Trophoblast cell (in vitro differentiated cells and primary cell): ENCODE measurements around the gene SH3YL1.

Source experiments
- DNase-seq, 2 donors: peaks; one replicate each; pipeline ENCODE4 v3.0.0-alpha.2; 2016
- H2AFZ ChIP-seq: 2 replicates; pipeline ENCODE4 v1.6.1; 2013; ENCODE audit warnings: low read length, moderate library complexity, mild to moderate bottlenecking; ENCODE audit not compliant: insufficient read depth, poor library complexity
- H2AK5ac ChIP-seq: 2 replicates; pipeline ENCODE4 v1.6.1; 2013; ENCODE audit warnings: mild to moderate bottlenecking, low read length
- H2BK120ac ChIP-seq: 2 replicates; pipeline ENCODE4 v1.6.1; 2013; ENCODE audit warnings: low read length, mild to moderate bottlenecking, moderate library complexity; ENCODE audit not compliant: insufficient read depth, poor library complexity
- H2BK12ac ChIP-seq: 2 replicates; pipeline ENCODE4 v1.6.1; 2013; ENCODE audit warnings: mild to moderate bottlenecking, low read length, moderate library complexity
- H2BK5ac ChIP-seq: 2 replicates; pipeline ENCODE4 v1.6.1; 2013; ENCODE audit warnings: low read length, low read depth, moderate library complexity, mild to moderate bottlenecking; ENCODE audit not compliant: poor library complexity
- H3K14ac ChIP-seq: 2 replicates; pipeline ENCODE4 v1.6.1; 2013; ENCODE audit warnings: mild to moderate bottlenecking, low read length
- H3K18ac ChIP-seq: 2 replicates; pipeline ENCODE4 v1.6.1; 2013; ENCODE audit warnings: mild to moderate bottlenecking, low read length
- H3K23ac ChIP-seq: 2 replicates; pipeline ENCODE4 v1.6.1; 2013; ENCODE audit warnings: low read length
- H3K27ac ChIP-seq: 2 replicates; pipeline ENCODE4 v1.5.1; 2013; ENCODE audit warnings: low read depth, mild to moderate bottlenecking, inconsistent platforms, low read length, moderate library complexity
- H3K27me3 ChIP-seq: 2 replicates; pipeline ENCODE4 v1.6.1; 2013; ENCODE audit warnings: inconsistent platforms, mild to moderate bottlenecking, low read length, moderate library complexity; ENCODE audit not compliant: insufficient read depth
- H3K36me3 ChIP-seq, 2 experiments: 1 replicate in 1 of 2; 2 replicates in 1 of 2; pipeline ENCODE4 v1.6.1; 2013; ENCODE audit warnings: low read length in 2 of 2, mild to moderate bottlenecking in 2 of 2, moderate library complexity in 1 of 2; ENCODE audit not compliant: insufficient read depth in 2 of 2, control insufficient read depth in 1 of 2
- H3K4ac ChIP-seq: 2 replicates; pipeline ENCODE4 v1.6.1; 2013; ENCODE audit warnings: low read depth, mild to moderate bottlenecking, low read length, moderate library complexity
- H3K4me1 ChIP-seq, 2 experiments: 1 replicate in 1 of 2; 2 replicates in 1 of 2; pipeline ENCODE4 v1.6.1; 2013; ENCODE audit warnings: low read length in 2 of 2, mild to moderate bottlenecking in 2 of 2, moderate library complexity in 1 of 2; ENCODE audit not compliant: insufficient read depth in 2 of 2, control insufficient read depth in 1 of 2
- H3K4me2 ChIP-seq: 2 replicates; pipeline ENCODE4 v1.6.1; 2013; ENCODE audit warnings: inconsistent platforms, mild to moderate bottlenecking, low read length, moderate library complexity
- H3K4me3 ChIP-seq: 2 replicates; pipeline ENCODE4 v1.5.1; 2013; ENCODE audit warnings: mild to moderate bottlenecking, low read depth, low read length, inconsistent platforms
- H3K79me1 ChIP-seq: one replicate; pipeline ENCODE4 v1.6.1; 2013; ENCODE audit warnings: low read length
- H3K79me2 ChIP-seq: 2 replicates; pipeline ENCODE4 v1.6.1; 2013; ENCODE audit warnings: low read length, mild to moderate bottlenecking; ENCODE audit not compliant: control insufficient read depth, insufficient read depth, poor library complexity
- H3K9ac ChIP-seq: 2 replicates; pipeline ENCODE4 v1.6.1; 2013; ENCODE audit warnings: mild to moderate bottlenecking, low read length
- H3K9me3 ChIP-seq: 2 replicates; pipeline ENCODE4 v1.6.1; 2013; ENCODE audit warnings: low read depth, mild to moderate bottlenecking, control low read depth, inconsistent platforms, low read length; ENCODE audit not compliant: insufficient read depth
- H4K12ac ChIP-seq: 2 replicates; pipeline ENCODE4 v1.6.1; 2013; ENCODE audit warnings: low read depth, mild to moderate bottlenecking, low read length, moderate library complexity
- H4K8ac ChIP-seq: 2 replicates; pipeline ENCODE4 v1.6.1; 2013; ENCODE audit warnings: low read depth, mild to moderate bottlenecking, low read length, moderate library complexity
- H4K91ac ChIP-seq: one replicate; pipeline ENCODE4 v1.6.1; 2013; ENCODE audit warnings: low read depth, mild to moderate bottlenecking, low read length, moderate library complexity
- WGBS: extraction: QIAGEN DNeasy Blood & Tissue Kit; methylation state at CpG from one replicate; pipeline ENCODE4 v1.1.7; 2013; ENCODE audit warnings: missing lambda C conversion rate; ENCODE audit not compliant: insufficient read length, insufficient coverage; ENCODE audit errors: extremely low coverage; 5-methylcytosine and 5-hydroxymethylcytosine counted together

The SH3YL1 gene

GRCh38 chr2:249538-250042 lies 14.2 kb downstream of the SH3YL1 start:
- Histone ChIP-seq H3K27me3 (no peaks in the 10 kb centered on the region), H2AFZ (no peak overlapping the region), H2AK5ac (no peak overlapping the region), H4K8ac (no peak overlapping the region), H3K9me3 (no peaks in the 10 kb centered on the region), H3K9ac (no peak overlapping the region), H3K27ac (no peak overlapping the region), H3K23ac (no peak overlapping the region), H3K18ac (no peak overlapping the region), H3K14ac (no peak overlapping the region), H3K4me3 (no peak overlapping the region), H3K36me3 (peaks cover 6 to 8% of the 10 kb centered on the region in 2 experiments), H4K12ac (no peak overlapping the region), H2BK12ac (no peak overlapping the region), H3K4me1 (no peaks in the 10 kb centered on the region), H3K4me2 (no peak overlapping the region), H2BK120ac (no peak overlapping the region), H3K79me2 (no peaks in the 10 kb centered on the region), H2BK5ac (no peak overlapping the region), H4K91ac (no peak overlapping the region), H3K79me1 (no peaks in the 10 kb centered on the region), H3K4ac (no peak overlapping the region)
- WGBS, result no CpG with 5 or more reads among the region's 15 CpGs
- no peak for DNase-seq

GRCh38 chr2:248724-249123 lies 15.1 kb downstream of the SH3YL1 start:
- Histone ChIP-seq H3K9ac (no peak overlapping the region), H3K27ac (no peak overlapping the region), H3K36me3 (peaks cover 6 to 9% of the 10 kb centered on the region in 2 experiments), H3K79me1 (no peaks in the 10 kb centered on the region), H2BK12ac (no peak overlapping the region), H3K14ac (no peak overlapping the region), H3K9me3 (no peaks in the 10 kb centered on the region), H3K79me2 (no peaks in the 10 kb centered on the region), H4K12ac (no peak overlapping the region), H3K23ac (no peak overlapping the region), H2BK5ac (no peak overlapping the region), H2AFZ (no peak overlapping the region), H2BK120ac (no peak overlapping the region), H3K4ac (no peak overlapping the region), H4K91ac (no peak overlapping the region), H3K27me3 (no peaks in the 10 kb centered on the region), H2AK5ac (no peak overlapping the region), H3K4me3 (no peak overlapping the region), H3K4me2 (no peak overlapping the region), H3K4me1 (no peaks in the 10 kb centered on the region), H3K18ac (no peak overlapping the region), H4K8ac (no peak overlapping the region)
- no CpG with 5 or more reads among the region's 2 CpGs for WGBS
- DNase-seq, result no peak

GRCh38 chr2:246489-247144 lies 17.2 kb downstream of the SH3YL1 start:
- Histone ChIP-seq H2BK120ac (no peak overlapping the region), H2AK5ac (no peak overlapping the region), H2AFZ (no peak overlapping the region), H3K79me2 (no peaks in the 10 kb centered on the region), H4K91ac (no peak overlapping the region), H3K14ac (no peak overlapping the region), H3K23ac (no peak overlapping the region), H3K9me3 (no peaks in the 10 kb centered on the region), H3K9ac (no peak overlapping the region), H3K27me3 (no peaks in the 10 kb centered on the region), H3K4me2 (no peak overlapping the region), H3K27ac (no peak overlapping the region), H3K4me3 (no peak overlapping the region), H3K4ac (no peak overlapping the region), H4K8ac (no peak overlapping the region), H3K36me3 (peaks cover 6 to 7% of the 10 kb centered on the region in 2 experiments), H4K12ac (no peak overlapping the region), H3K79me1 (no peaks in the 10 kb centered on the region), H3K18ac (no peak overlapping the region), H2BK12ac (no peak overlapping the region), H2BK5ac (no peak overlapping the region), H3K4me1 (no peaks in the 10 kb centered on the region)
- no CpG with 5 or more reads among the region's 6 CpGs for WGBS
- DNase-seq, result peak; percentile 40 to 83

- no peaks in the 10 kb centered on the region for H3K4me1 ChIP-seq
- no peak overlapping the region for H2BK5ac ChIP-seq
- H4K8ac ChIP-seq, result no peak overlapping the region
- no peak overlapping the region for H3K4me3 ChIP-seq
- peaks cover 5 to 6% of the 10 kb centered on the region in 2 experiments for H3K36me3 ChIP-seq
- no CpG with 5 or more reads among the region's 7 CpGs for WGBS
- no peaks in the 10 kb centered on the region for H3K27me3 ChIP-seq
- no peaks in the 10 kb centered on the region for H3K79me2 ChIP-seq
- H4K12ac ChIP-seq, result no peak overlapping the region
- DNase-seq, result no peak
- H3K18ac ChIP-seq, result no peak overlapping the region
- H2BK120ac ChIP-seq, result no peak overlapping the region
- no peak overlapping the region for H3K4me2 ChIP-seq
- no peak overlapping the region for H3K4ac ChIP-seq
- no peak overlapping the region for H3K14ac ChIP-seq
- H2BK12ac ChIP-seq, result no peak overlapping the region
- H3K27ac ChIP-seq, result no peak overlapping the region
- no peak overlapping the region for H2AFZ ChIP-seq
- H3K9ac ChIP-seq, result no peak overlapping the region
- no peaks in the 10 kb centered on the region for H3K79me1 ChIP-seq
- no peak overlapping the region for H3K23ac ChIP-seq
- no peak overlapping the region for H4K91ac ChIP-seq
- no peaks in the 10 kb centered on the region for H3K9me3 ChIP-seq
- H2AK5ac ChIP-seq, result no peak overlapping the region
Measured at GRCh38 chr2:244547-244946, 19.3 kb downstream of the SH3YL1 start.
